ENCODE data around the gene CHP1.

- TF ChIP-seq CTCF (IDR thresholded peaks at IDR 0.05; ENCODE audit: insufficient read depth, low read length) (no peak), REST (IDR thresholded peaks at IDR 0.05; ENCODE audit: insufficient replicate concordance, low read depth) (no peak)
Observed at GRCh38 chr15:41285285-41285684, 54.2 kb downstream of the CHP1 start.

Data from HL-60 (cell line).